ENCODE measurements around the gene SLC9B2.

DNA sequence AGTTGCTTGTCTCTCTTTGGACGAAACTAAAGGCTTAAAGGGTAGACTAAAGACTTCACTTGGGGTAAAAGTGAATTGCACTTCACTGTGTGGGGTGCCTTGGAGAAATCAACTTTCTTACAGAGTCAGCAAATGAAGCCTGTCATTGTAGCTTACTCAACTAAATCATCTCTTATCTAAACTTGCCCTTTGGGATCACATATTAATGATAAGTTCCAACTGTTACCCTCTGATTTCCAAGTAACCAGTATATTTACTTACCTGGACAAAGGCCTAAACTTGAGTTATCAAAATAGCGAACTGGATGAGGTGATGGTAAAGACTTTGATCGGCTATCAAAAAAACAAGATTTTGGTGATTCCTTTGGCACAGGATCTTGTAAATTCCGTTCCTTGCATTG, 32.0 kb upstream of the SLC9B2 start:
- no peak for TF ChIP-seq POLR2AphosphoS5 (IDR thresholded peaks at IDR 0.05; ENCODE audit: low read depth)
- TF ChIP-seq, protein P1, sequence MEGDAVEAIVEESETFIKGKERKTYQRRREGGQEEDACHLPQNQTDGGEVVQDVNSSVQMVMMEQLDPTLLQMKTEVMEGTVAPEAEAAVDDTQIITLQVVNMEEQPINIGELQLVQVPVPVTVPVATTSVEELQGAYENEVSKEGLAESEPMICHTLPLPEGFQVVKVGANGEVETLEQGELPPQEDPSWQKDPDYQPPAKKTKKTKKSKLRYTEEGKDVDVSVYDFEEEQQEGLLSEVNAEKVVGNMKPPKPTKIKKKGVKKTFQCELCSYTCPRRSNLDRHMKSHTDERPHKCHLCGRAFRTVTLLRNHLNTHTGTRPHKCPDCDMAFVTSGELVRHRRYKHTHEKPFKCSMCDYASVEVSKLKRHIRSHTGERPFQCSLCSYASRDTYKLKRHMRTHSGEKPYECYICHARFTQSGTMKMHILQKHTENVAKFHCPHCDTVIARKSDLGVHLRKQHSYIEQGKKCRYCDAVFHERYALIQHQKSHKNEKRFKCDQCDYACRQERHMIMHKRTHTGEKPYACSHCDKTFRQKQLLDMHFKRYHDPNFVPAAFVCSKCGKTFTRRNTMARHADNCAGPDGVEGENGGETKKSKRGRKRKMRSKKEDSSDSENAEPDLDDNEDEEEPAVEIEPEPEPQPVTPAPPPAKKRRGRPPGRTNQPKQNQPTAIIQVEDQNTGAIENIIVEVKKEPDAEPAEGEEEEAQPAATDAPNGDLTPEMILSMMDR (conservative IDR thresholded peaks at IDR 0.05; ENCODE audit: low read depth in 2 of 2) = no peak
